ENCODE data around the gene KLHL22. TPM values are rescaled to one million over a fixed set of nuclear protein-coding genes. Genes with fewer than 3 reads are reported as not detected.

The KLHL22 gene
- total and polyA plus RNA-seq, 2 of the 13 experiments (the other 11 are each of a cell fraction or from before 2014, with no cell fraction given), result 10.9 to 14.8 TPM

DNA sequence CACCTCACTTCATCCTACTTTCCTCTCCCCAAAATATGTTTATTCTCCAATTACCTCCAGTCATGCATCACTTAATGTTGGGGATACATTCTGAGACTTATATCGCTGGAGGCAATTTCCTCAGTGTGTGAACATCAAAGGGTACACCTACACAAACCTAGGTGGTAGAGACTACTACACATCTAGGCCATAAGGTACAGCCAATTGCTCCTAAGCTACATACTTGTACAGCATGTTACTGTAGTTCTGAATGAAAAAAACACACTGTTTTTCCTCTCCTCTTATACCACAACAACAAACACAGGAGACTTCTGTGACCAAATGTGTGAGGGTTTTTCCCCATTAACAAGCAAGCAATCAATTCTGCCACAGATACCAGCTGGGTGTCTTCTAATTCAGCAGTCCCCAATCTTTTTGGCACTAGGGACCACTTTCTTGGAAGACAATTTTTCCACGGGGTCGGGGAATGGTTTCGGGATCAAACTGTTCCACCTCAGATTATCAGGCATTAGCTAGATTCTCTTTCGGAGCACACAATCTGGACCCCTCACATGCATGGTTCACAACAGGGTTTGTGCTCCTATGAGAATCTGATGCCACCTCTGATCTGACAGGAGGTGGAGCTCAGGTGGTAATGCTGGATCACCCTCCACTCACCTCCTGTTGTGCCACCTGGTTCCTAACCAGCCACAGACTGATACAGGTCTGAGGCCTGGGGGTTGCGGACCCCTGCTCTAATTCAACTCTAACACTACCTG lies 5.2 kb downstream of the KLHL22 start (continued):
- no peak for TF ChIP-seq ZNF354B (CRISPR knock-in tag; IDR thresholded peaks at IDR 0.05)
- no peak for TF ChIP-seq DNMT1 (CRISPR knock-in tag; IDR thresholded peaks at IDR 0.05)
- TF ChIP-seq ZNF816 (CRISPR knock-in tag; IDR thresholded peaks at IDR 0.05; ENCODE audit: borderline replicate concordance), result no peak
- no peak for TF ChIP-seq ZNF451 (CRISPR knock-in tag; IDR thresholded peaks at IDR 0.05)
- TF ChIP-seq, protein P1, sequence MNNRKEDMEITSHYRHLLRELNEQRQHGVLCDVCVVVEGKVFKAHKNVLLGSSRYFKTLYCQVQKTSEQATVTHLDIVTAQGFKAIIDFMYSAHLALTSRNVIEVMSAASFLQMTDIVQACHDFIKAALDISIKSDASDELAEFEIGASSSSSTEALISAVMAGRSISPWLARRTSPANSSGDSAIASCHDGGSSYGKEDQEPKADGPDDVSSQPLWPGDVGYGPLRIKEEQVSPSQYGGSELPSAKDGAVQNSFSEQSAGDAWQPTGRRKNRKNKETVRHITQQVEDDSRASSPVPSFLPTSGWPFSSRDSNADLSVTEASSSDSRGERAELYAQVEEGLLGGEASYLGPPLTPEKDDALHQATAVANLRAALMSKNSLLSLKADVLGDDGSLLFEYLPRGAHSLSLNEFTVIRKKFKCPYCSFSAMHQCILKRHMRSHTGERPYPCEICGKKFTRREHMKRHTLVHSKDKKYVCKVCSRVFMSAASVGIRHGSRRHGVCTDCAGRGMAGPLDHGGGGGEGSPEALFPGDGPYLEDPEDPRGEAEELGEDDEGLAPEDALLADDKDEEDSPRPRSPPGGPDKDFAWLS (CRISPR knock-in tag; IDR thresholded peaks at IDR 0.05; ENCODE audit: borderline replicate concordance), result no peak

DNA sequence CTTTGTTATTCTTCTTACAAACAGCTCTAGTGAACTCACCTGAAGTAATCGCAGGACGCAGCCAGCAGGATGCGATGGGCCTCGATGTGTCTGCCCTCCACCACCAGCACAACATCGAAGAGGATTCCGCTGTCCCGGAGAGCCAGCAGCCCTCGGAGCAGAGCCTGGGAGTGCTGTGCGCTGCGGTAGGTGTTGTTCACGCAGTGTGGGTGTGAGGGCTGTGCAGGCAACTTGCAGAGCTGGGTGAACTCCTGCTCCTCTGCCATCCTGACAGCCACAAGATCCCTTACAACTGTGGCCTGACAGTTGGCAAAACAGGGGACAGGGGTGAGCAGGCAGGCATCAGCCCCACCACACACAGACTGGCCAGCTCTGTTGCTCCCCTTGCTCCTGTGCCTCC lies 6.6 kb downstream of the KLHL22 start:
- H3K4me3 ChIP-seq (replicated peaks in 1 of 3; ENCODE audit: insufficient read depth in 1 of 3, low read depth in 2 of 3, low read length in 3 of 3), result no peak overlapping the region
- CTCF ChIA-PET (ENCODE audit: low intra/inter-chr PET ratio, low total read pairs), result no interaction called here
- intact Hi-C loops (cut with micrococcal nuclease; ENCODE audit: unreplicated experiment), result no loop called here
- no peak overlapping the region for H3K9ac ChIP-seq (ENCODE audit: insufficient read depth, low read depth, low read length)
- in situ Hi-C loops (cut with HindIII; ENCODE audit: extremely low pct_ligation_motif_present, low pct_unique_long_range_greater_than_20kb), result no loop called here
- H3K36me3 ChIP-seq (replicated peaks in 1 of 2; ENCODE audit: control insufficient read depth in 1 of 2, insufficient read depth in 2 of 2, low read length in 2 of 2), result peaks cover 2 to 5% of the 10 kb centered on the region in 2 experiments; a peak in 3 of 5 replicates
- H3K9me3 ChIP-seq (ENCODE audit: low read length), result no peaks in the 10 kb centered on the region
- H3K4me1 ChIP-seq (ENCODE audit: insufficient read depth, low read length), result peaks cover 12% of the 10 kb centered on the region
- POLR2A ChIA-PET, result no interaction called here
- no peaks in the 10 kb centered on the region for H4K20me1 ChIP-seq (ENCODE audit: insufficient read depth, low read length)
- no peak for DNase-seq (ENCODE audit: low spot score)
- 97% methylated on average over 6 of the region's 11 CpGs for WGBS (ENCODE audit: low lambda C conversion rate)
- H3K79me2 ChIP-seq (ENCODE audit: insufficient read depth, low read length), result peaks cover 10% of the 10 kb centered on the region
- TF ChIP-seq GABPB1 (CRISPR knock-in tag; IDR thresholded peaks at IDR 0.05) (no peak), ZNF17 (CRISPR knock-in tag; IDR thresholded peaks at IDR 0.05) (no peak), HNF4G (IDR thresholded peaks at IDR 0.05; ENCODE audit: borderline replicate concordance, low read depth, low read length) (no peak), HNF4G (CRISPR knock-in tag; IDR thresholded peaks at IDR 0.05; ENCODE audit: borderline replicate concordance, low read depth) (no peak), ZNF34 (CRISPR knock-in tag; IDR thresholded peaks at IDR 0.05; ENCODE audit: borderline replicate concordance) (no peak), ZNF253 (CRISPR knock-in tag; IDR thresholded peaks at IDR 0.05; ENCODE audit: borderline replicate concordance) (no peak), GATA4 (IDR thresholded peaks at IDR 0.05; ENCODE audit: borderline replicate concordance, low read depth) (no peak), TAF1 (CRISPR knock-in tag; IDR thresholded peaks at IDR 0.05) (no peak), REL (CRISPR knock-in tag; conservative IDR thresholded peaks at IDR 0.05) (no peak), TSC22D2 (CRISPR knock-in tag; IDR thresholded peaks at IDR 0.05; ENCODE audit: borderline replicate concordance) (no peak), ATRX (CRISPR knock-in tag; IDR thresholded peaks at IDR 0.05; ENCODE audit: borderline replicate concordance) (no peak), ZNF501 (CRISPR knock-in tag; IDR thresholded peaks at IDR 0.05) (no peak), FOSL1 (CRISPR knock-in tag; IDR thresholded peaks at IDR 0.05; ENCODE audit: borderline replicate concordance) (no peak), ZNF619 (CRISPR knock-in tag; IDR thresholded peaks at IDR 0.05) (no peak), MAFK (conservative IDR thresholded peaks at IDR 0.05 in 1 of 2, IDR thresholded peaks at IDR 0.05 in 1 of 2; ENCODE audit: low read length in 2 of 2) (no peak)
- no peak for ATAC-seq
- no peak for FAIRE-seq
- H3K27me3 ChIP-seq (ENCODE audit: control insufficient read depth in 1 of 2, insufficient read depth in 2 of 2, low read length in 2 of 2), result no peaks in the 10 kb centered on the region
- H3K27ac ChIP-seq (ENCODE audit: extremely low read length, insufficient read depth, low read length), result no peak overlapping the region
- H2AFZ ChIP-seq (ENCODE audit: low read length), result no peak overlapping the region
- H3K4me2 ChIP-seq (ENCODE audit: low read depth, low read length), result no peak overlapping the region
- no TSS peak for BruUV-seq (replicated peaks)

All from HepG2 (cell line).